GM21737 (cell line): ENCODE measurements around the gene SLCO2B1.

ENCODE experiments used
- ATAC-seq: cut with Tn5 transposase; IDR thresholded peaks from one replicate; pipeline ENCODE4 v1.9.1; 2021; ENCODE audit warnings: mild to moderate bottlenecking, moderate library complexity; ENCODE audit not compliant: unreplicated experiment

The SLCO2B1 gene

DNA sequence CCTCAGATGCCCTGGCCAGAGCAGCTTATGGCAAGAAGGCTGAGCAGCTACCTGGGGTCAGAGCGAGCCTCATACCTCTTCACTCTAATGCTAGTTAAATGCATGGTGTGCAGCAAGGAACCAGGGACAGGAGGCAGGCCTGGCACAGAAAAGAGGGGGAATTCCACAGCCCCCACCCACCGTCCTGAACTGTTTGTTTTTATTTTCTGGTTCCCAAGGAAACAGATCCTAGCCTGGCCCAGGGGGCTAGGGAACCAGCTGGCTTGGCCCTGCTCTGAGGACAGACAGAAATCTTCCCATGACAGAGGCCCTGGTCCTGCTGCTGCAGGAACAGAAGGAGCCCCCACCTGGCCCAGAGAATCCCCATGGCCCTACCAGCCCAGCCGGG, 40.4 kb downstream of the SLCO2B1 start:
- no peak for ATAC-seq

DNA sequence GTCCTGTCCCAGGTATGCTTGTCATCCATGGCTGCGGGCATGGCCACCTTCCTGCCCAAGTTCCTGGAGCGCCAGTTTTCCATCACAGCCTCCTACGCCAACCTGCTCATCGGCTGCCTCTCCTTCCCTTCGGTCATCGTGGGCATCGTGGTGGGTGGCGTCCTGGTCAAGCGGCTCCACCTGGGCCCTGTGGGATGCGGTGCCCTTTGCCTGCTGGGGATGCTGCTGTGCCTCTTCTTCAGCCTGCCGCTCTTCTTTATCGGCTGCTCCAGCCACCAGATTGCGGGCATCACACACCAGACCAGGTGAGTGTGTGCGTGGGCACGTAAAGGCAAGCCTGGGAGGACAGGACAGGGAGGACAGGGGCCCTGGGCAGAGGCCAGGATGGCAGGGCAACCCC, 42.4 kb downstream of the SLCO2B1 start:
- no peak for ATAC-seq

GRCh38 chr11:75193711-75194110, 42.8 kb downstream of the SLCO2B1 start:
- no peak for ATAC-seq

DNA sequence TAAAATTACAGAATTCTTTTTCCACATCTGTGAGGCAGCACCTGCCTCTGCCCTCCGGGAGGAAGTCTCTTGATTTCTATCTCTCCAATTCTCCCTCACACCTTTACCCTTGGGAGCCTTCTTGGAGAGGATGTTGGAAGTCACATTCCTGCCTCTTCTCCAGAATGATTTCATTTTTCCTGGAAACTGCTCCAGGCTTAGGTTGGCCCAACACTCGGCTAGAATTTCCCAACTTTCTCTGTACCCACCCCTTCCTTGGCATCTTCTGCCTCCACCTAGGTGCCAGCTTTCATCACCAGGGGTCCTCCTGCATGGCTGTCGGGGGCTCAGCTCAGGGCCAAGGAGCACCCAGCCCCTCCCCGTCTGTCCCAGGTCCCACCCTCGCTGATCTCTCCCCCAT, 43.2 kb downstream of the SLCO2B1 start:
- no peak for ATAC-seq

DNA sequence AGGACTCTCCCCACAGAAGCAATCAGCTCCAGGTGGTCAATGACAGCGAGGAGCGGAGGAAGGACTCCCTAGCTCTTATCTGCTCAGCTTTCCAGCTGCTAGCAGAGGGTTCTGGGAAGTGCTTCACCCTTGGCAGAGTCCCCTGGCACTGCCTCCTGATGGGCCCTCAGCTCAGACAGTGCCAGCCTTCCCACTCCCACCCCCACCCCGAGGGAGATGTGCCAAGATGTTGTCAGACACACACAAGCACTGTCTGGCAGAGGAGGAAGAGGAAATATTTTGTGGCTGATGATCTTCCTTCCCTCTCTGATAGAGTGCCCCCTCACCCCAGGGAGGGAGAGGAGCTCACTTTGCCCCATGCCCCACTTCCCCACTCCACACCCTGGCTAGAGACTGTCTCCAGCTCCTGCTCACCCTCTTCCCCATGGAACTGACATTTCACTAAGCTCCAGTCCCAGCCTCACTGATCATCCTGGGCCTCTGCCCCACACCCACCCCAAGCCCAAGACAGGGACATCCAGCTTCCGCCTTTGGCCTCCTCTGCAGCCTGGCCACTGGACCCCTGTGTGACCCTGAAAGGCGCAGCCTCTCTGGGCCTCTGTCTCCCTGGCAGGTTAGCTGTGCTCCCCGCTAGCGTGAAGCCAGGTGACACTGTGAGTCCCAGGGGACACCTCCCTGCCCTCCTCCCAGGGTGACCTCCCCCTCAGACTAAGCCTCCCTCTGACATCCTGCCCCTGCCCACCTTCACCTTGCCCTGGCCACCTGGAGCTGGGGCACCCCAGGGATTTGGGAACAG, 44.5 kb downstream of the SLCO2B1 start:
- no peak for ATAC-seq

DNA sequence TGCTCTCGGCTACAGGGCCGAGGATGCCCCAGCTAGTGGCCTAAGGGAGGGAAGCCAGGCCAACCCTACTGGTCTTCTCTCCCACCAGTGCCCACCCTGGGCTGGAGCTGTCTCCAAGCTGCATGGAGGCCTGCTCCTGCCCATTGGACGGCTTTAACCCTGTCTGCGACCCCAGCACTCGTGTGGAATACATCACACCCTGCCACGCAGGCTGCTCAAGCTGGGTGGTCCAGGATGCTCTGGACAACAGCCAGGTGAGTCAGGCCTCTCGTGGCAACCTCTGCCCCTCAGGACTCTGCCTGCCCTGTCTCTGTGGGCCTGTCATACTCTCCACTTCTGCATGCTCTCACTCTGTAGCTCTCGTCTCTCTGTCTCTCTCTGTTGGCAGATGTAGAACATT, 45.5 kb downstream of the SLCO2B1 start:
- ATAC-seq, result no peak

GRCh38 chr11:75197512-75198277, 46.8 kb downstream of the SLCO2B1 start:
- ATAC-seq, result no peak

DNA sequence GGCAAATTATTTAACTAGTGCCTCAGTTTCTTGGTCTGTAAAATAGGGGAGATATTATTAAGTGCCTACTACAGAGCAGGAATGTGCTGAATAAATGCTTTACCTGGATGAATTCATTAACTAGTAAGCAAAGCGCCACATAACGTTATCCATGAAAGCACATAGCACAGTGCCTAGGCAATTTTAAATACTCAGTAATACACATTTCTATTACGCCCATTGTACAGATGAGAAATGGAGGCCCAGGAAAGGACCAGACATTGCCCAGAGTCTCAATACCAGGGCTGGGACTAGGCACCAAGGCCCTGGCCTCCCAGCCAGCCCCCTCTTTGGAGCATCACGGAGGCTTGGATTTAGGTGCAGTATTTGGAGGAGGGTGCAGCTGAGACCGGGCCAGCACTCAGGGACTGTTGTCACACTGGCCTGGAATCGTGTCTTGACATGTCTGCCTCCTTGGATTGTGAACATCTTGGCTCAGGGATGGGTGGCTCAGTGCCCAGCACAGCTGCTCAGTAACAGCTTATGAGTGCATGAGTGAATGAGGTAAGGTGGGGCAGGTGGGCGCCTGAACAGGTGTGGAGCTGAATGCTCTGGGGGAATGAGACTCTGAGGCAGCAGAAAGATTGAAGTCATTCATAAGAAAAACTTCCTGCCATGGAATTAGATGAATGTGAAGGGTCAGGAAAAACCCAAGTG, 47.5 kb downstream of the SLCO2B1 start:
- no peak for ATAC-seq

GRCh38 chr11:75199412-75199955, 48.6 kb downstream of the SLCO2B1 start:
- no peak for ATAC-seq

DNA sequence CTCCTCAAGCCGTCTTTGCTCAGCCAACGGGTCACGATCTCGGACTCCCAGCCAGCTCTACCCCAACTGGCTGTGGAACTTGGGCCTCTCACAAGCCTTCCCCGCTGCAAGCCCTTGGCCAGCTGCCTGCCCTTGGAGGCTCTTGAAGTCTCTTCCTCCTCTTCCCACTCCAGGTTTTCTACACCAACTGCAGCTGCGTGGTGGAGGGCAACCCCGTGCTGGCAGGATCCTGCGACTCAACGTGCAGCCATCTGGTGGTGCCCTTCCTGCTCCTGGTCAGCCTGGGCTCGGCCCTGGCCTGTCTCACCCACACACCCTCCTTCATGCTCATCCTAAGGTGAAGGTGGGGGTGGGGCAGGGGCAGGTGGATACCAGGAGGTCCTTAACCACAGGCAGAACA, 49.1 kb downstream of the SLCO2B1 start:
- ATAC-seq, result no peak

GRCh38 chr11:75200531-75200930, 49.6 kb downstream of the SLCO2B1 start:
- ATAC-seq, result no peak

GRCh38 chr11:75201771-75202170, 50.9 kb downstream of the SLCO2B1 start:
- no peak for ATAC-seq

GRCh38 chr11:75202195-75202594, 51.3 kb downstream of the SLCO2B1 start:
- ATAC-seq, result no peak

- ATAC-seq, result no peak
These were observed 52.2 kb downstream of the SLCO2B1 start for GRCh38 chr11:75203138-75203537.

DNA sequence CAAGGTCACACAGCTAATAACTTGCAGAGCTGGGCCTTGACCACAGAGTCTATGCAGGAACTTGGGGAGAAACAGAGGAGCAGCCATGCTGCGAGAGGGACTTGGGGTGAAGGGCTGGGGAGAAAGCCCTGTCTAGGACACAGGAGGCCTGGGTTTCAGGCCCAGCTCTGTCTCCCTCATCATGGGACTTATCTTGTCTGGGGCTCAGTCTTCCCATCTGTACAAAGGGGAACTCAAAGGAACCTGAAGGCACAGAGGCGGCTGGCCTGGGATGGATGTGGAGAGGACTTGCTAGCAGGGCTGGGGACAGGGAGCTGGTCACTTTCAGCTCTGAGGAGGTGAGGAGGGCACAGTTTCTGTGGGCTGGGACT, 52.7 kb downstream of the SLCO2B1 start:
- ATAC-seq, result no peak

DNA sequence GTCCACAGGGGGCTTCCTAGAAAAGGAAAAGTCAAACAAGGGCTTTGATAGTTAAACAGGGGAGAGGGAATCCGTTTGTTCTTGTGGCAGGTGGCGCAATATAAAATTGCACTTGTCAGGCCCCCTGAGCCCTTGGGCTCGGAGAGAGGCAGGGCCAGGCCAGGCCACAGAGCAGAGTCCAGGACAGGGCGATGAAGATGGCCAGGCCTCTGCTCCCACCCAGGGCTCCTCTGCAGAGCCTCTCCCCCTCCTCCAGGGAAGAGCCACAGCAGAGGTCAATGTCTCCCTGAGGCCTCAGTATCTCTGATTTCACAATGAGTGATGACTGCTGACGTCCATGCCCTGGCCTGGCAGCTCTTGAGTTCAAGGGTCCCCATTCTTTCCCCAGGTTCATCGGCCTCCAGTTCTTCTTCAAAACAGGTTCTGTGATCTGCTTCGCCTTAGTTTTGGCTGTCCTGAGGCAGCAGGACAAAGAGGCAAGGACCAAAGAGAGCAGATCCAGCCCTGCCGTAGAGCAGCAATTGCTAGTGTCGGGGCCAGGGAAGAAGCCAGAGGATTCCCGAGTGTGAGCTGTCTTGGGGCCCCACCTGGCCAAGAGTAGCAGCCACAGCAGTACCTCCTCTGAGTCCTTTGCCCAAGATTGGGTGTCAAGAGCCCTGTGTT, 53.2 kb downstream of the SLCO2B1 start:
- ATAC-seq, result no peak

DNA sequence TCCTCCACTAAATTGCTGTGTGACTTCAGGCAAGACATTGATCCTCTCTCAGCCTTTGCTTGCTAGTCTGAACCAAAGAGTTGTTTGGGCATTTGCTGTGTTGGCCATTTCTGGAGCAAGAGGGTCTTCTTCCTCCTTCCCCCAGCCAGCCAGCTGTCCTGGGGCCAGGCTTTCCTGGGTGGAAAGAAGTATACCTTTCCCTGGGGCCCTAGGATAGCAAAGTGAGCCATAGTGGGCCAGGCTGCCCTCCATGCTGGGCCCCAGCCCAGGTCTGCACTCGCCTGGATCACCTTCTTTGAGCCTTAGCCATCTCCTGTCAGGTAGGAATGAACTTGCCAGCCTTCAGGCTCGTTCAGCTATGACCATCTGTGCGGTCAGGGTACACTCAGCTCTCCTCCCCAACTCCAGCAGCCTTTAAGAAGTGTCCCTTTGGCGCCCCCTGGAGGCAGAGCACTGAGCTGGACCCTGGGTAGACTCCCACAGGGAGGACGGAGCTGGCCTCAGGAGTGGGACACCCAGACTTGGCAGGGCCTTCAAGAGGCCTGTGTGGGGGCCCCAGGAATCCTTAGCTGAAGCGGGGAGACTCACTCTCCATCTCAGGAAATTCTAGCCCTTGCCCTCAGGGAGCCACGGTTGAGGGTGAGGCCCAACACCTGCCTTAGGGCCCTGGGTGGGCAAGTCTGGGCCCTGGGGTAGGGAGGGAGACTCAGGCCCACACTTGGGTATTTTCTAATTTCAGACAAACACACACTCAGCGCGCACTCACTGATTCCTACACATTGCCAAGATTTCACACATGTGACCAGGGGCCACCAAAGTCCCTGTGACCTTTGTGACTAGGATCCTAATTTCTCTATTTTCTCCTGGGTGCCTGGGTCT, 54.0 kb downstream of the SLCO2B1 start:
- ATAC-seq, result peak; percentile 72

GRCh38 chr11:75205564-75206020, 54.7 kb downstream of the SLCO2B1 start:
- ATAC-seq, result no peak

- no peak for ATAC-seq
These were observed 57.5 kb downstream of the SLCO2B1 start for GRCh38 chr11:75208446-75208845.

GRCh38 chr11:75212411-75212810, 61.5 kb downstream of the SLCO2B1 start:
- no peak for ATAC-seq
